Gastroesophageal sphincter (tissue), 4 donors: ENCODE data around the gene LANCL2. TPM values are rescaled to one million over a fixed set of nuclear protein-coding genes. Genes with fewer than 3 reads are reported as not detected.

Experiments
- ATAC-seq: fragments of 150-250 bp; one replicate; pipeline ENCODE4 v1.9.1; 2016; ENCODE audit warnings: mild to moderate bottlenecking, moderate library complexity
- H3K27ac ChIP-seq, 4 donors: fragments of 200-600 bp; sonication (generic) in 3 of 4; 1 replicate in 3 of 4; 2 replicates in 1 of 4; pipeline ENCODE4 v1.5.1; 2016 to 2019
- H3K27me3 ChIP-seq: fragments of 200-600 bp; sonication (generic); one replicate; pipeline ENCODE4 v1.5.1; 2019
- H3K36me3 ChIP-seq, 2 donors: fragments of 200-600 bp; sonication (generic); one replicate each; pipeline ENCODE4 v1.5.1; 2019; ENCODE audit warnings: control low read depth in 1 of 2
- H3K4me1 ChIP-seq, 3 donors: fragments of 200-600 bp; sonication (generic); 1 replicate in 2 of 3; 2 replicates in 1 of 3; pipeline ENCODE4 v1.5.1; 2016 to 2019; ENCODE audit warnings: control low read depth in 2 of 3
- H3K4me3 ChIP-seq, 2 donors: fragments of 200-600 bp; sonication (generic); one replicate each; pipeline ENCODE4 v1.5.1; 2019; ENCODE audit warnings: mild to moderate bottlenecking in 1 of 2, moderate library complexity in 1 of 2
- H3K9me3 ChIP-seq, 3 donors: fragments of 200-600 bp; sonication (generic); one replicate each; pipeline ENCODE4 v1.5.1; 2017 to 2019; ENCODE audit warnings: control low read depth in 2 of 3
- EP300 ChIP-seq: sonication (generic); formaldehyde crosslinking; IDR thresholded peaks from one replicate; pipeline ENCODE4 v1.6.1; 2017; ENCODE audit warnings: antibody characterized with exemption, mild to moderate bottlenecking
- POLR2A ChIP-seq, 2 donors: fragments of 450-650 bp; IDR thresholded peaks; one replicate each; pipeline ENCODE4 v1.6.1; 2017; ENCODE audit warnings: antibody characterized with exemption in 2 of 2, mild to moderate bottlenecking in 2 of 2, moderate library complexity in 1 of 2
- POLR2AphosphoS5 ChIP-seq: sonication (generic); formaldehyde crosslinking; IDR thresholded peaks from one replicate; pipeline ENCODE4 v1.6.1; 2017; ENCODE audit warnings: antibody characterized with exemption
- WGBS, 2 donors: methylation state at CpG; one replicate each; pipeline ENCODE4 v1.1.5; 2018; ENCODE audit warnings: low coverage in 1 of 2; 5-methylcytosine and 5-hydroxymethylcytosine counted together
- total RNA-seq, 4 donors: library from RNA; depleted of rRNA; stranded (reverse); fragments of >200 nt; gene quantifications; one replicate each; pipeline ENCODE4 v1.1.0, GENCODE V29; 2016
- TF ChIP-seq, protein P1 (sequence below), 4 experiments: fragments of 200-600 bp in 2 of 4; fragments of 450-650 bp in 2 of 4; sonication (generic) in 1 of 4; IDR thresholded peaks; one replicate each; pipeline ENCODE4 v1.5.1; 2017 to 2019; ENCODE audit warnings: antibody characterized with exemption in 4 of 4, mild to moderate bottlenecking in 2 of 4, moderate library complexity in 2 of 4

Gene LANCL2
- total RNA-seq, 4 donors from 2014 or later = 6.9 to 10.6 (median 9.3) TPM

DNA sequence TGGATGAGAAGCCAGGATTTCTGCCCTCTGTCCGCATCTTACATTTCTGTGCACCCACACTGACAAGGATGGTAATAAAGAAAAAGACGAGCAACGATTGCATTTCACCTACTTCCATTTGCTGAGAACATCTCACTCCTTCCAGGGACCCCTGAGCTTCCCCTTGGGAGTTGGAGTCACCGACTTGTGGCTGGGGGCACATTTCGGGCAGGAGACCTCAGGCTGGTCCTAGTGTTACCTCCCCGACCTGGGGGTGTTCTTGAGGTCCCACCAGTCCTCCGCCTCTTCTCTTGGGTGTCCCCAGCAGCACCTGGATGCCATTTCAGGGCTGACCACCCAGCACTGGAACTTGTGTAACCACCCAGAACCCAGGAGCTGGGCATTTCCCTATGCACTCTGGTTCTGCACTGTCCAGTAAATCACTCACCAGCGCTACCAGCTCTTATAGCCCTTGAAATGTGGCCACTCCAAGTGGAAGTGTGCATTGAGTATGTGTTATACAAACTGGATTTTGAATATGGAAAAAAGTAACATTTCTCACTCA is 84.9 kb downstream of the LANCL2 start:
- no peak for ATAC-seq
- H3K36me3 ChIP-seq = no peaks in the 10 kb centered on the region
- H3K9me3 ChIP-seq = no peaks in the 10 kb centered on the region
- no peak overlapping the region for H3K4me3 ChIP-seq
- WGBS, 2 donors = 87 to 100% methylated on average over 4 to 5 of the region's 8 CpGs
- H3K27me3 ChIP-seq = peaks cover 19% of the 10 kb centered on the region
- H3K27ac ChIP-seq = no peak overlapping the region
- no peak for TF ChIP-seq POLR2AphosphoS5
- H3K4me1 ChIP-seq = no peaks in the 10 kb centered on the region

DNA sequence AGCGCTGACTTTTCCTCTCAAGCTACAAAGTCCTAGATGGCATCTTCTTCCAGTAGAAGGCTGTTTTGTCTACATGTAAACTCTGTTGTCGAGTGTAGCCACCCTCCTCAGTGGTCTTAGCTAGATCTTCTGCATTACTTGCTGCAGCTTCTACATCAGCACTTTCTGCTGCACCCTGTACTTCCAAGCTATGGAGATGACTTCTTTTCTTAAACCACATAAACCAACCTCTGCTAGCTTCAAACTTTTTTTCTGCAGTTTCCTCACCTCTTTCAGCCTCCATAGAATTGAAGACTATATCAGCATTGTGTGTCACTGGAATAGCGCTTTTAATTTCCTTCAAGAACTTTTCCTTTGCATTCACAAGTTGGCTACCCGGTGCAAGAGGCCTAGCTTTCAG is 87.8 kb downstream of the LANCL2 start:
- Histone ChIP-seq H3K36me3 (no peaks in the 10 kb centered on the region), H3K4me3 (no peak overlapping the region), H3K4me1 (no peaks in the 10 kb centered on the region), H3K27ac (no peak overlapping the region), H3K27me3 (peaks cover 19% of the 10 kb centered on the region), H3K9me3 (peaks cover 0 to 13% (median 0%) of the 10 kb centered on the region in 3 donors)
- no peak for ATAC-seq
- 84 to 100% methylated on average over 4 of the region's 4 CpGs for WGBS, 2 donors
- TF ChIP-seq, protein P1, sequence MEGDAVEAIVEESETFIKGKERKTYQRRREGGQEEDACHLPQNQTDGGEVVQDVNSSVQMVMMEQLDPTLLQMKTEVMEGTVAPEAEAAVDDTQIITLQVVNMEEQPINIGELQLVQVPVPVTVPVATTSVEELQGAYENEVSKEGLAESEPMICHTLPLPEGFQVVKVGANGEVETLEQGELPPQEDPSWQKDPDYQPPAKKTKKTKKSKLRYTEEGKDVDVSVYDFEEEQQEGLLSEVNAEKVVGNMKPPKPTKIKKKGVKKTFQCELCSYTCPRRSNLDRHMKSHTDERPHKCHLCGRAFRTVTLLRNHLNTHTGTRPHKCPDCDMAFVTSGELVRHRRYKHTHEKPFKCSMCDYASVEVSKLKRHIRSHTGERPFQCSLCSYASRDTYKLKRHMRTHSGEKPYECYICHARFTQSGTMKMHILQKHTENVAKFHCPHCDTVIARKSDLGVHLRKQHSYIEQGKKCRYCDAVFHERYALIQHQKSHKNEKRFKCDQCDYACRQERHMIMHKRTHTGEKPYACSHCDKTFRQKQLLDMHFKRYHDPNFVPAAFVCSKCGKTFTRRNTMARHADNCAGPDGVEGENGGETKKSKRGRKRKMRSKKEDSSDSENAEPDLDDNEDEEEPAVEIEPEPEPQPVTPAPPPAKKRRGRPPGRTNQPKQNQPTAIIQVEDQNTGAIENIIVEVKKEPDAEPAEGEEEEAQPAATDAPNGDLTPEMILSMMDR (IDR thresholded peaks at IDR 0.05) = no peak
- no peak for TF ChIP-seq POLR2AphosphoS5
- no peak for TF ChIP-seq EP300
- TF ChIP-seq POLR2A (IDR thresholded peaks at IDR 0.05) = no peak

DNA sequence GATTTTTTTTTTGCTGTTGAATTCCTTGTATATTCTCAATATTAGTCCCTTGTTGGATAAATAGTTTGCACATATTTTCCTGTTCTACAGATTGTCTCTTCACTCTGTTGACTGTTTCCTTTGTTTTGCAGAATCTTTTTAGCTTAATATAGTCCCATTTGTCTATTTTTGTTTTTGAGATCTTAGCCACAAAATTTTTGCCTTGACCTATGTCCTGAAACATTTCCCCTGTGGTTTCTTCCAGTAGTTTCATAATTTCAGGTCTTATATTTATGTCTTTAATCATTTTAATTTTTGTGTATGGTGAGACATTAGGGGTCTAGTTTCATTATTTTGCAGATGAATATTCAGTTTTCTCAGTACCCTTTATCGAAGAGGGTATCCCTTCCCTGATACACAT is 92.7 kb downstream of the LANCL2 start:
- TF ChIP-seq POLR2AphosphoS5 (no peak), EP300 (no peak), POLR2A (IDR thresholded peaks at IDR 0.05) (no peak)
- TF ChIP-seq, protein P1 (IDR thresholded peaks at IDR 0.05) = no peak
- Histone ChIP-seq H3K4me3 (no peak overlapping the region), H3K9me3 (peaks cover 0 to 22% (median 0%) of the 10 kb centered on the region in 3 donors), H3K36me3 (no peaks in the 10 kb centered on the region), H3K27me3 (no peaks in the 10 kb centered on the region), H3K27ac (no peak overlapping the region), H3K4me1 (no peaks in the 10 kb centered on the region)
- ATAC-seq = no peak
- 92 to 100% methylated on average over 1 of the region's 1 CpG for WGBS, 2 donors

DNA sequence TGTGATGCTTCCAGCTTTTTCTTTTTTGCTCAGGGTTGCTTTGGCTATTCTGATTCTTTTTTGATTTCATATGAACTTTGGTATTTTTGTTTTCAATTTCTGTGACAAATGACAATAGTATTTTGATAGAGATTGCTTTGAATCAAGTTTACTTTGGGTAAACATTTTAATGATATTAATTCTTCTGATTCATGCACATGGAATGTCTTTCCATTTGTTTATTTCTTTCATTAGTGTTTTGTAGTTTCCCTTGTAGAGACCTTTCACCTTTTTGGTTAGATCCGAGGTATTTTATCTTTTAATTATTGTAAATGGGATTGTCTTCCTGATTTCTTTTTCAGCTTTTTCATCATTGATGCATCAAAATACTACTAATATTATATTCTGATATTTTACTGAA is 93.2 kb downstream of the LANCL2 start:
- ATAC-seq = no peak
- Histone ChIP-seq H3K4me3 (no peak overlapping the region), H3K36me3 (no peaks in the 10 kb centered on the region), H3K4me1 (no peaks in the 10 kb centered on the region), H3K27me3 (no peaks in the 10 kb centered on the region), H3K27ac (no peak overlapping the region), H3K9me3 (peaks cover 0 to 22% (median 0%) of the 10 kb centered on the region in 3 donors)
- WGBS, 2 donors = 63 to 69% methylated on average over 1 of the region's 1 CpG
- TF ChIP-seq EP300 = no peak
- TF ChIP-seq POLR2AphosphoS5 = no peak
- TF ChIP-seq, protein P1 (IDR thresholded peaks at IDR 0.05) = no peak
- no peak for TF ChIP-seq POLR2A (IDR thresholded peaks at IDR 0.05)

DNA sequence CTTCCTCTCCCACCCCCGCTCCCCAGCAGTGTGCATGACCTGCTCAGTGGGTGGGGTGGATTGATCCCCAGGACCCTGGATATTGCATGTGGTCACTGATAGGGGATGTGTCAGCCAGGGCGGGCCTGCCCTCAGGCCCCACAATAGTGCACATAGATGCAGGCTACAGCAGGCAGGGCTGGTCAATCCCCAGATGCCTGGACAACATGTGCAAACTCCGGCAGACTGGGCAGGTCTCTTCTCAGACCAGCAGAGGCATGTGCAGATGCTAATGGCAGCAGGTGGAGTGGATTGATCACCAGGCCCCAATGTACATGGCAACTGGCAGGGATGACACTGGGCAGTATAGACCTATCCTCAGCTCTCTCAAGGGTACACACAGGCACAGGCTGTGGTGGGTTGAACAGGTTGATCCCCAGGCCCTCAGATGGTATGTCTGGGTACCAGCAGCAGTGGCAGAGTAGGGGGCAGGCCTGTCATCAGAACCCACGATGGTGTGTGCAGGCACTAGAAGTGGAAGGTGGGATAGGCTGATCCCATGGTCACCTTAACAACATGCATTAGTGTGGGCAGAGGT is 98.6 kb downstream of the LANCL2 start:
- H3K36me3 ChIP-seq = peaks cover 0 to 54% of the 10 kb centered on the region in 2 donors
- ATAC-seq = no peak
- H3K27ac ChIP-seq = no peak overlapping the region
- TF ChIP-seq POLR2A (IDR thresholded peaks at IDR 0.05) (no peak), POLR2AphosphoS5 (no peak), EP300 (no peak)
- TF ChIP-seq, protein P1 (IDR thresholded peaks at IDR 0.05) = no peak
- H3K4me1 ChIP-seq = no peaks in the 10 kb centered on the region
- H3K27me3 ChIP-seq = no peaks in the 10 kb centered on the region
- H3K4me3 ChIP-seq = no peak overlapping the region
- WGBS, 2 donors = 100% methylated on average over 1 of the region's 4 CpGs
- peaks cover 0 to 8% (median 0%) of the 10 kb centered on the region in 3 donors for H3K9me3 ChIP-seq
